CD4-positive, alpha-beta T cell treated with Interleukin-2 at 100 ng/mL for 4 hours (primary cell): ENCODE measurements around the gene HDDC3.
A peak's percentile ranks its signal among the peaks of the same experiment; 100 is the strongest.

Experiments used
- DNase-seq: peaks from one replicate; pipeline ENCODE4 v3.0.0-alpha.2; 2020; ENCODE audit warnings: low spot score

Gene HDDC3

GRCh38 chr15:90953947-90954711, 21.8 kb upstream of the HDDC3 start:
- DNase-seq = no peak

GRCh38 chr15:90952901-90953677, 20.7 kb upstream of the HDDC3 start:
- no peak for DNase-seq

- DNase-seq = no peak
Measured at GRCh38 chr15:90950676-90951075, 18.3 kb upstream of the HDDC3 start.

- no peak for DNase-seq
Measured at GRCh38 chr15:90949979-90950675, 17.8 kb upstream of the HDDC3 start.

GRCh38 chr15:90948506-90948905, 16.2 kb upstream of the HDDC3 start:
- DNase-seq = no peak

- no peak for DNase-seq
Measured at GRCh38 chr15:90947577-90948357, 15.4 kb upstream of the HDDC3 start.

GRCh38 chr15:90946941-90947576, 14.7 kb upstream of the HDDC3 start:
- no peak for DNase-seq

- no peak for DNase-seq
Measured at GRCh38 chr15:90946538-90946937, 14.2 kb upstream of the HDDC3 start.

GRCh38 chr15:90945091-90945490, 12.7 kb upstream of the HDDC3 start:
- DNase-seq = no peak

GRCh38 chr15:90942354-90943120, 10.2 kb upstream of the HDDC3 start:
- no peak for DNase-seq

- no peak for DNase-seq
Measured at GRCh38 chr15:90941038-90941437, 8.7 kb upstream of the HDDC3 start.

GRCh38 chr15:90939756-90940155, 7.4 kb upstream of the HDDC3 start:
- no peak for DNase-seq

GRCh38 chr15:90938261-90938660, 5.9 kb upstream of the HDDC3 start:
- DNase-seq = no peak

- DNase-seq = no peak
Measured at GRCh38 chr15:90936823-90937222, 4.5 kb upstream of the HDDC3 start.

- DNase-seq = peak; percentile 95
Measured at GRCh38 chr15:90934949-90935751, 2.8 kb upstream of the HDDC3 start, which contains the start of gene UNC45A. TSS of gene UNC45A (plus strand) at chr15:90935285. CDS start at chr15:90935325, 40 bp downstream.

- peak; percentile 89 for DNase-seq
Measured at GRCh38 chr15:90934256-90934948, 2.1 kb upstream of the HDDC3 start.

- DNase-seq = no peak
Measured at GRCh38 chr15:90933301-90933700, 952 bp upstream of the HDDC3 start.

- DNase-seq = no peak
Measured at GRCh38 chr15:90932660-90932991, 277 bp upstream of the HDDC3 start.

- DNase-seq = no peak
Measured at GRCh38 chr15:90931575-90931827, 848 bp downstream of the HDDC3 start.
